Stimulated activated CD8-positive, alpha-beta memory T cell treated with anti-CD3 and anti-CD28 coated beads, Interleukin-12 subunit alpha, Interleukin-12 subunit beta, amount 100 ng/mL, for 24 hours (primary cell): ENCODE results near the gene CCDC192.

Source experiments
- DNase-seq: peaks from one replicate; pipeline ENCODE4 v3.0.0-alpha.2; 2020; ENCODE audit errors: extremely low read depth

Gene CCDC192

DNA sequence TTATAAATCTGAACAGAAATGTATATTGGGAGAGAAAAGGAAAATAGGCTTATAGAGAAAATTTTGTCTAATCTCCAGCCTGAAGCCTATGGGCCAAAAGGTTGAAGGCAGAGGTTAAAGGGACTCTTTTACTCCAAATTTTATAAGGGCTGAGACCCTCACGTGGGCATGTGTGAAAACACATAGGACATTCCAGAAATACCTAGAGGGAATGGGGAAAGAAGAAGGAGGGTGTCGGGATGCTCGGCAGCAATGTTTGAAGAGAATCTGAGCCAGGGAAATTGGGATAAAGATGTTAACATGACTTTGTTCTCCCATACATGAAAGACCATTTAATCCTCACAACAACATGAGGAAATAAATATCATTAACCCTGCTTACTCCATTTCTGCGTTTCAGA, 278.3 kb downstream of the CCDC192 start:
- no peak for DNase-seq

DNA sequence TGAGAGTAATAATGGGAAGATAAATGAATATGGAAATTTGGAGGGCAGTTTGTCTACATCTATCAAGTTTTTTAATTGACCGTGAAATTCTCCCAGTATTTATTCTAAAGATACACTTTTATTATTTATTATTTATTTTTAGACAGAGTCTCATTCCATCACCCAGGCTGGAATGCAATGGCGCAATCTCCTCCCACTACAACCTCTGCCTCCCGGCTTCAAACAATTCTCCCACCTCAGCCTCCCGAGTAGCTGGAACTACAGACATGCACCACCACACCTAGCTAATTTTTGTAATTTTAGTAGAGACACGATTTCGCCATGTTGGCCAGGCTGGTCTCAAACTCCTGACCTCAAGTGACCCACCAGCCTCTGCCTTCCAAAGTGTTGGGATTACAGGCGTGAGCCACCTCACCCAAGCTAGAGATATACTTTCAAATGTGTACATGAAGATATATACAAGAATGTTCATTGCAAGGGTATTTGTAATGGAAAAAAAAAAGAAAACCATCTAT, 282.7 kb downstream of the CCDC192 start:
- DNase-seq, result no peak

DNA sequence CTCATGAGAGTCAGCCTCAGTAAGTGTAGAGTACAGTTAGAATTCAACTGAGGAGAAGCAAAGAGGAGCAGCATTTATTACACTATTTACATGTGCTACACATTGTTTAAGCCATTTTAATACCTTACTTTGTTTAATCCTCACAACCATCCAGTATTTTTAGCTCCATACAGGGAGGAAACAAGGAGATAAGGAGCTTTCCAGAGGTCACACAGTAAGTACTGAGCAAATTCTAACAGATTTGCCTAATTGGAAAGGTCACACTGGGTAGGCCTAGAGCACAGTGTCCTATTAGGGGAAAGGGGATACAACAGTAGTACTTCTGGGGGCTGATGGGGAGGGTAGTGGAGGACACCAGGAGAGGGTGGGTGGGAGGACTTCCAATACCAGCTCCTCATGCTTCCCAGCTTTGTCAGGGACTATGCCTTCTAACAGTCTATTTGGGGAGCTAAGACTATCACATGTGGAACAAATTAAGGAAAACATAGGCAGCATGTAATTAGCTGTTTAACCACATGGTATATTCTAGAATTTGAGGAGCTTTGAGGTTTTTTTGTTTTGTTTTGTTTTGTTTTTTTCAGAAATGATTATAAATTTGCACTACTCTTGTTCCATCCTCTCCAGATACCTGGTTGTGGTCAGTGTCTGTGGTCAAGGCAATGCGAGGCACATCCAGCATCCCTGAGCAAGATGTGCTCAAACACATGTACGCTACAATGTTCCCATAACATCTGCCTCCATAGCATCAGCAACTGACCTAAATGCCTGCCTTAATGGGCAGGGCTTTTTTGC, 284.4 kb downstream of the CCDC192 start:
- no peak for DNase-seq

DNA sequence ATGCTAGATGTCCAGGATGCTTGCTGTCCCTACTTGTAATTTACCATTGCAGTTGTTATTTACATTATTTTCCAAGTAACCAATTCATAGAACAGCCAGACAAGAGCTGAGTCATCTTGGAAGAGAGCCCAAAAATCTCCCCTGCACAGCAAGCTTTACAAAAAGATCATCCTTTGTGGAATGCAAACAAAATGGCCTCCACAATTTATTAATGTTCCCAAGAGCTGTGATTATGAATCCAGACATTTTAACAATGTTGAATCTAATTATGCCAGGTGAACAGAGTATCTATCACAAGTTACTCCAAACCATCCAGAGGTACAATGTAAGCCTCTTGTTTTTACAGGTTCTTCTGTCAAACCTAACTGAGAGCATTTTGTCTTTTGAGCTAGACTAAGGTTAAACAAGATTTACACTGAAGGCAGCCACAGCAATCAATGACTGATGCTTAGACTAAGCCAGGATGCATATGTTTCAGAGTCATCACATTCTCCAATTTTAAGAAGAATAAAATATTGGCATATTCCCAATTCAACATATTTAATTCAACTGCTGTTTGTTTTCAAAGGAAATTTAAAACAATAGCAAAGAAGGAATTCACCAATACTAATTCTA, 285.1 kb downstream of the CCDC192 start:
- no peak for DNase-seq
